Activated naive CD8-positive, alpha-beta T cell treated with anti-CD3 and anti-CD28 coated beads, Interleukin-2, amount 10 ng/mL, durations not matched to agents 7 days and 5 days (primary cell): ENCODE measurements around the gene MYDGF. TPM values are rescaled to one million over a fixed set of nuclear protein-coding genes. Genes with fewer than 3 reads are reported as not detected.
A peak's percentile ranks its signal among the peaks of the same experiment; 100 is the strongest.

Experiments
- ATAC-seq: fragments of 150-1000 bp; cut with Tn5 transposase; one replicate; pipeline ENCODE4 v1.10.0; 2021; ENCODE audit warnings: low read depth, moderate library complexity
- POLR2A ChIA-PET: fragments of 350-600 bp; sonication (Branson Sonifier 250); formaldehyde crosslinking; loops from one replicate; lab custom pipeline; 2021; ENCODE audit warnings: antibody characterized with exemption; lab: Charles Lee
- DNase-seq: peaks from one replicate; pipeline ENCODE4 v3.0.0; 2021
- H3K27ac Mint-ChIP-seq: one replicate; pipeline ENCODE4 v1.8.0; 2022; ENCODE audit warnings: mild to moderate bottlenecking, mixed read lengths
- H3K27me3 Mint-ChIP-seq: one replicate; pipeline ENCODE4 v1.8.0; 2022; ENCODE audit warnings: mild to moderate bottlenecking, moderate library complexity, mixed read lengths
- H3K36me3 Mint-ChIP-seq: one replicate; pipeline ENCODE4 v1.8.0; 2021; ENCODE audit warnings: mild to moderate bottlenecking, mixed read lengths
- H3K4me1 Mint-ChIP-seq: one replicate; pipeline ENCODE4 v1.8.0; 2021; ENCODE audit warnings: mixed read lengths
- H3K4me3 Mint-ChIP-seq: one replicate; pipeline ENCODE4 v1.8.0; 2022; ENCODE audit warnings: mild to moderate bottlenecking, moderate library complexity, mixed read lengths
- H3K9me3 Mint-ChIP-seq: one replicate; pipeline ENCODE4 v1.8.0; 2021; ENCODE audit warnings: mixed read lengths
- total RNA-seq, 2 experiments: library from RNA; stranded (reverse); gene quantifications; one replicate each; pipeline ENCODE4 v1.2.3, GENCODE V29; 2021

The MYDGF gene
- total RNA-seq, 2 experiments from 2014 or later = 33.3 to 34.8 TPM

DNA sequence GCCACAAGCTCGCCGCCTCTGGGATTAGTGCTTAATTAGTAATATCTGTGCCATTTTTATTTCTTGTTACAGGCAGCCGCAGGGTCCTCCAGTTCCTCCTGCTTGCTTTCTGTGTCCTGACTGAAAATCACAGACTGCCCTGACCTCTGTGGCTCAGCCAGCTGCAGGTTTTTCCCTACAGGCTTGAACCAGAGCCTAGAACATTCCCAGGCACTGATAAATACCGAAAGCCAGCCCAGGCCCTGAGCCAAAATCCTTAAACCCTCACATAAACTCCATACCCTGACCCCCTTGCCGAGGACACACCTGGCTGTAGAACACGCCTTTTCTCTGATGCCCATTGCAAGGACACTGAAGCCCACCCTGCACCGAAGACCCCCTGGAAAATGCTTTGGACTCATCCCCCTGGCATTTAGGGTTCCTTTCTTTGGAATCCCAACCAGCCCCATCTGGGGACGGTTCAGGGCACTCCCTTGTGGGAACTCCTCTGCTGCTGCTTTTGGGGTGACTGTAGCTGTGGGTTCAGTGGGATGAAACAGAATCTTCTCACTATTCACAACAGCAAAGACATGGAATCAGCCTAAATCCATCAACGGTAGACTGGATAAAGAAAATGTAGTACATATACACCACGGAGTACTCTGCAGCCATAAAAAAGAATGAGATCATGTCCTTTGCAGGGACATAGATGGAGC is 38.0 kb upstream of the MYDGF start:
- peaks cover 11% of the 10 kb centered on the region for H3K36me3 Mint-ChIP-seq
- ATAC-seq = no peak
- POLR2A ChIA-PET = no interaction called here
- peak overlapping the region; percentile 50 for H3K27ac Mint-ChIP-seq
- H3K9me3 Mint-ChIP-seq = no peaks in the 10 kb centered on the region
- no peaks in the 10 kb centered on the region for H3K27me3 Mint-ChIP-seq
- H3K4me3 Mint-ChIP-seq = no peak overlapping the region
- peaks cover 6% of the 10 kb centered on the region for H3K4me1 Mint-ChIP-seq
- DNase-seq = no peak

- POLR2A ChIA-PET = no interaction called here
- Mint-ChIP-seq H3K4me1 (peaks cover 6% of the 10 kb centered on the region), H3K9me3 (no peaks in the 10 kb centered on the region), H3K27me3 (no peaks in the 10 kb centered on the region), H3K36me3 (peaks cover 15% of the 10 kb centered on the region), H3K27ac (no peak overlapping the region), H3K4me3 (no peak overlapping the region)
- no peak for DNase-seq
- no peak for ATAC-seq
Observed at GRCh38 chr19:4707322-4707721, 37.2 kb upstream of the MYDGF start.

DNA sequence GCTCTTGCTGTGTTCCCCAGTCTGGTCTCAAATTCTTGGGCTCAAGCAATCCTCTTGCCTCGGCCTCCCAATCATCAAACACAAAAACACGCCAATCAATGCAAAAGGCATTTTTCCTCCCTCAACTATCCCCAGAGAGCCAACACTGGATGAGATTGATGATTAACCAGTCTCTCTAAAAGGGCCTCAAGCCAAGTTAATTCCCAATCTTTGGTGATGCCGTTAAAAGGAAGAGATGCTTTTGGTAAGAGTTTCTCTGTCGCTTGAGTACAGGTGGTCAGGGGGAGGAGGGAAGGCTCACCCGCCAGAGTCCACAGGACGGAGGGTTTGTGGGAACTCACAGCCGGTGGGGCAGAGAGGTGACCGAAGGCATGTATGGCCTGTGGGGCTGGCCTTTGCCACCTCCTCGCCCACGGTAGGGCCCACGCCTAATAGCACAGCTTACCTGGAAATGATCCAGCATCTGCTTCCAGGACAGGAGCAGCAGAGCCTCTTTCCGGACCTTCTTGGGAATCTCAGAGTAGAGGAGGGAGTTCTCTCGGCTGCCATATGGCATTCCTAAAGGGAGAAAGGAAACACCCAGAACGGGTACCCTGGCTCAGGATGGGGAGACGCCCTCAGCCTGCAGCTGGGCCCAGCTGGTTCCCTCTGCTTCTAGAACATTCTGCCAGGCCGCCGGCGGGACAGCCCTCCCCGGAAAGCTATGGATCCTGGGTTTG is 35.4 kb upstream of the MYDGF start:
- no peak overlapping the region for H3K27ac Mint-ChIP-seq
- H3K4me1 Mint-ChIP-seq = peaks cover 6% of the 10 kb centered on the region
- DNase-seq (no peak), ATAC-seq (no peak)
- POLR2A ChIA-PET = no interaction called here
- no peaks in the 10 kb centered on the region for H3K27me3 Mint-ChIP-seq
- no peak overlapping the region for H3K4me3 Mint-ChIP-seq
- H3K9me3 Mint-ChIP-seq = no peaks in the 10 kb centered on the region
- peaks cover 18% of the 10 kb centered on the region for H3K36me3 Mint-ChIP-seq

DNA sequence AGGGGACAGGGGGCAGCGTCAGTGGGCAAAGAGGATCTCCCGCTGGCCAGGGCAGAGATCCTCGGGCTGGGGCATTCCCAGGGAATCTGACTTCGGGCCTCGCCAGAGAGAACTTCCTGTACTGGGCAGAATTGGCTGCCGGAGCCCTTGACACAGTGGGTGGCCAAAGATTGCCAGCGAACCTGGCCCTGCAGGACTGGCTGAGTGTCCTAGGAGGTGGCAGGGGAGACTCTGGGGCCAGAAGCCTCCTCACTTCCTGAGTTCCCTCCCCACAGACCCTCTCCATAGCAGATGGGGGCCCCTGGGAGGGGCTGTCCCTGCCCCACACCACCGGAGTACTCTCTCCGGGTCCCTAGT is 34.2 kb upstream of the MYDGF start:
- Mint-ChIP-seq H3K36me3 (peaks cover 16% of the 10 kb centered on the region), H3K27ac (no peak overlapping the region), H3K9me3 (no peaks in the 10 kb centered on the region), H3K27me3 (no peaks in the 10 kb centered on the region), H3K4me3 (no peak overlapping the region), H3K4me1 (peaks cover 3% of the 10 kb centered on the region)
- POLR2A ChIA-PET = no interaction called here
- no peak for ATAC-seq
- DNase-seq = no peak

- no peak for ATAC-seq
- no peak for DNase-seq
- no peaks in the 10 kb centered on the region for H3K27me3 Mint-ChIP-seq
- H3K36me3 Mint-ChIP-seq = peaks cover 13% of the 10 kb centered on the region
- H3K9me3 Mint-ChIP-seq = no peaks in the 10 kb centered on the region
- POLR2A ChIA-PET = no interaction called here
- H3K4me1 Mint-ChIP-seq = no peaks in the 10 kb centered on the region
- no peak overlapping the region for H3K27ac Mint-ChIP-seq
- H3K4me3 Mint-ChIP-seq = no peak overlapping the region
Observed at GRCh38 chr19:4703671-4704316, 33.7 kb upstream of the MYDGF start.

GRCh38 chr19:4702764-4703163 is 32.6 kb upstream of the MYDGF start:
- H3K27ac Mint-ChIP-seq = peak overlapping the region; percentile 24
- H3K27me3 Mint-ChIP-seq = no peaks in the 10 kb centered on the region
- H3K4me3 Mint-ChIP-seq = no peak overlapping the region
- peaks cover 13% of the 10 kb centered on the region for H3K36me3 Mint-ChIP-seq
- ATAC-seq (no peak), DNase-seq (no peak)
- H3K4me1 Mint-ChIP-seq = no peaks in the 10 kb centered on the region
- H3K9me3 Mint-ChIP-seq = no peaks in the 10 kb centered on the region
- POLR2A ChIA-PET = no interaction called here

DNA sequence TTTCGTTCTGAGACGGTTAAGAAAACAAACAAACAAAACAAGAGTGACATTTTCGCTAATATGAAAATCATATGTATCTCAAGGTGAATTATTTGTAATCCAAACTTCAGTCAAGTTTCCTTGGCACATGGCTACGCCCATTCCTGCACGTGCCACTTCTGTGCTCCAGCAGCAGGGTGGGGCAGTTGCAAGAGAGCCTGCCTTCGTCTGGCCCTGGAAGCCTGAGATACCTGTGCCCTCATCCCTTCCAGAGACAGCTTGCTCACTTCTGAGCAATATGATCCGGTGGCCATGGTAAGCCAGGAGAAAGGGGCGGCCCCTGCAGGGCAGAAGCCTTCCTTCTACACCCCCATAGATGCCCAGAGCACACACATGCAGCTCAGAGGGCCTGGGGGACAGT is 31.4 kb upstream of the MYDGF start:
- POLR2A ChIA-PET = no interaction called here
- Mint-ChIP-seq H3K9me3 (no peaks in the 10 kb centered on the region), H3K27ac (no peak overlapping the region), H3K36me3 (peaks cover 13% of the 10 kb centered on the region), H3K27me3 (no peaks in the 10 kb centered on the region), H3K4me3 (no peak overlapping the region), H3K4me1 (peaks cover 1% of the 10 kb centered on the region)
- ATAC-seq = no peak
- no peak for DNase-seq

DNA sequence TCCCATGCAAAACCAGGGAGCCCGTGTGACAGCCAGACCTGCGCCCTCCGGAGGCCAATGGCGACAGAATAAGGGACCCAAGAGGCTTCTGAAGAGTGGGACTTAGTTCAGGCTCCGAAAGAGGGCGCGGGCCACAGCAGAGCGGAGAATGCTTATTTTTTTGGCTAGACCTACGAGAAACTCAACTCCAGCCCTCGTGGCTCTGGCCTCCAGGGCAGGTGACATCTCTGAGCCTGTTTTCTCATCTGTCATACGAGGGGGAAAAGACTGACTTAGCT is 30.5 kb upstream of the MYDGF start:
- H3K27me3 Mint-ChIP-seq = no peaks in the 10 kb centered on the region
- peaks cover 13% of the 10 kb centered on the region for H3K36me3 Mint-ChIP-seq
- no peak for DNase-seq
- peaks cover 1% of the 10 kb centered on the region for H3K4me1 Mint-ChIP-seq
- POLR2A ChIA-PET = no interaction called here
- ATAC-seq = no peak
- H3K9me3 Mint-ChIP-seq = no peaks in the 10 kb centered on the region
- H3K27ac Mint-ChIP-seq = no peak overlapping the region
- no peak overlapping the region for H3K4me3 Mint-ChIP-seq

DNA sequence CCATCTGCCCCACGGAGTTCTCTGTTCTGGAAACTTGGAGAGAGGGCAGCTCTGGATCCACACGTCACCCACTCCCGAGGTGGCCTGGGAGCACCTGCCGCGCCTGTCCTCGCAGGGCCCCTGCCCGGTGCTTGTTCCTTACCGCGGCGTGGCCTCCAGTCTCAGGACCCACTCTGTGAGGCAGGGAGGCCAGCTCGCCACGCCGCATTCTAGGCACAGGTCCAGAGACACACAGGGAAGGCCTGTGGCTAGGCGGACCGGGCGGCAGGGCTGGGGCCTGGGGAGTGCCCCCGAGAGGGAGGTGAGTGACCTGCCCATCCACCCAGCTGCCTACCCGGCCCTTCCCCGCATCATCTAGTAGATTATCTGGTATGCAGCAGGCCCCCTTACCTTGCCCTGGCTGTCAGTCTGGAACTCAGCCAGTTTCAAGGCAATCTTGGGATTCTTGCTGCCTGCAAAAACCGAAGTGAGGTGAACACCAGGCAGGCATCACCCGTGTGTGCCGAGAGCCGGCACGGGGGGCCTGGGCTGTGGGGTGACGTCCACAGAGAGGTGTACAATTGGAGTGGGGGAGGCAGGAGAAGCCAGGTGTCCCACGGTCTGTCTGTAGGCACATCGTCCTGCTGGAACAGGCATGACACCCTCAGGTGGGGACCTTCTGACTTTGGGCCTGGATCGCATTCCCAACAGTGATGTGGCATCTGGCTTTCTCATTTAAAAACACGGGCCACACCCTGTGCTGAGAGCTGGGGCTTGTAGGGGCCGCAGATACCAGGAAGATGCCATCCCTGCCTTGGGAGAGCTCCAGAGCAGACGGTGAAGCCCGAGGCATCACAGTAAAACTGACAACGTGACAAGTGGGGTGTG is 29.9 kb upstream of the MYDGF start:
- Mint-ChIP-seq H3K9me3 (no peaks in the 10 kb centered on the region), H3K27me3 (no peaks in the 10 kb centered on the region), H3K27ac (no peak overlapping the region), H3K4me1 (peaks cover 1% of the 10 kb centered on the region), H3K36me3 (peaks cover 13% of the 10 kb centered on the region), H3K4me3 (no peak overlapping the region)
- ATAC-seq (no peak), DNase-seq (no peak)
- POLR2A ChIA-PET = no interaction called here

DNA sequence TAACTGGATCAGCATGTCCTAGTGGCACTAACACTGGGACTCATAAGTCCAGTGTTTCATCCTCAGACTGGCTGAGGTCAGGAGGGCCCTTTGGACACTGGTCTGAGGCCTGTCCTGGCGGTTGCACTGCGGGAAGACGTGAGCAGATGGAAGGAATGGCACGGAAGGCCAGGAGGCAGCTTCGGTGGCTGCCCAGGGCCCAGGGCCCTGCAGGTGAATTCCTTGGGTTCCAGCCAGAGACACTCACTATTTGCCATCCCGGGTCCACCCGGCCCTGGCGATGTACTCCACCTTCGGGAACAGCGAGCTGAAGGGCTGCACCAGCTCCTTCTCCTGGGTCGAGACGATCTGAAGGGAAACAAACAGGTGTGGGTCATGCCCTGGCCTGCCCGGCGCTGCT is 27.2 kb upstream of the MYDGF start:
- peaks cover 17% of the 10 kb centered on the region for H3K36me3 Mint-ChIP-seq
- POLR2A ChIA-PET = no interaction called here
- H3K9me3 Mint-ChIP-seq = no peaks in the 10 kb centered on the region

GRCh38 chr19:4695224-4695731 is 25.1 kb upstream of the MYDGF start:
- peaks cover 1% of the 10 kb centered on the region for H3K4me1 Mint-ChIP-seq
- no peak overlapping the region for H3K27ac Mint-ChIP-seq
- H3K36me3 Mint-ChIP-seq = peaks cover 16% of the 10 kb centered on the region
- no peaks in the 10 kb centered on the region for H3K27me3 Mint-ChIP-seq
- DNase-seq = no peak
- H3K4me3 Mint-ChIP-seq = no peak overlapping the region
- POLR2A ChIA-PET = no interaction called here
- no peak for ATAC-seq
- H3K9me3 Mint-ChIP-seq = no peaks in the 10 kb centered on the region

More for the DNA sequence above, 27.2 kb upstream of the MYDGF start:
- ATAC-seq (no peak), DNase-seq (no peak)
- Mint-ChIP-seq H3K4me3 (no peak overlapping the region), H3K27ac (no peak overlapping the region), H3K27me3 (no peaks in the 10 kb centered on the region), H3K4me1 (peaks cover 1% of the 10 kb centered on the region)

- Mint-ChIP-seq H3K27ac (no peak overlapping the region), H3K36me3 (peaks cover 16% of the 10 kb centered on the region), H3K27me3 (no peaks in the 10 kb centered on the region), H3K4me1 (peaks cover 1% of the 10 kb centered on the region), H3K4me3 (no peak overlapping the region), H3K9me3 (no peaks in the 10 kb centered on the region)
- no peak for ATAC-seq
- no peak for DNase-seq
- POLR2A ChIA-PET = no interaction called here
Observed at GRCh38 chr19:4694211-4694987, 24.3 kb upstream of the MYDGF start.
